ENCODE results near the gene ZNF217. TPM values are rescaled to one million over a fixed set of nuclear protein-coding genes. Genes with fewer than 3 reads are reported as not detected.
"Not testable (repeated sequence)": the region's sequence is repeated elsewhere in the genome, so short reads cannot be mapped to it uniquely, and the experiment has no call there.

The ZNF217 gene
- total RNA-seq, 1 experiment from 2014 or later: 42.9 TPM

- intact Hi-C loops (cut with micrococcal nuclease): loop anchor here (5.0 kb wide), 3 partner anchors 51 to 276 kb away; no protein-coding TSS in a partner anchor
- ChIA-PET CTCF (interaction anchor here (0.6 to 1.8 kb wide), 4 partner anchors 8 to 665 kb away, joined by 3 to 7 read pairs (median 5); no protein-coding TSS in a partner anchor), POLR2A (interaction anchor here (0.6 to 13.8 kb wide), 15 partner anchors 8 to 421 kb away, joined by 3 to 350 read pairs (median 8); no protein-coding TSS in a partner anchor)
- H3K27me3 Mint-ChIP-seq (ENCODE audit: insufficient read depth, unreplicated experiment); H3K9me3 Mint-ChIP-seq (ENCODE audit: unreplicated experiment); BruUV-seq (replicated peaks); DNase-seq (ENCODE audit: unreplicated experiment); H3K36me3 Mint-ChIP-seq (ENCODE audit: insufficient read depth, unreplicated experiment): not testable (repeated sequence)
- Mint-ChIP-seq H3K4me1 (ENCODE audit: insufficient read depth, unreplicated experiment) (peaks cover 11% of the 10 kb centered on the region), H3K4me3 (ENCODE audit: unreplicated experiment) (peak overlapping the region; percentile 82), H3K27ac (ENCODE audit: low read depth, unreplicated experiment) (peak overlapping the region; percentile 93)
Observed at GRCh38 chr20:53591206-53591741, 2.4 kb downstream of the ZNF217 start.

- H3K27me3 Mint-ChIP-seq (ENCODE audit: insufficient read depth, unreplicated experiment); DNase-seq (ENCODE audit: unreplicated experiment); H3K9me3 Mint-ChIP-seq (ENCODE audit: unreplicated experiment); BruUV-seq (replicated peaks): not testable (repeated sequence)
- Mint-ChIP-seq H3K4me3 (ENCODE audit: unreplicated experiment) (peak overlapping the region; percentile 82), H3K4me1 (ENCODE audit: insufficient read depth, unreplicated experiment) (peaks cover 17% of the 10 kb centered on the region), H3K27ac (ENCODE audit: low read depth, unreplicated experiment) (peak overlapping the region; percentile 93), H3K36me3 (ENCODE audit: insufficient read depth, unreplicated experiment) (peaks cover 12% of the 10 kb centered on the region)
- intact Hi-C loops (cut with micrococcal nuclease): loop anchor here (5.0 kb wide), 3 partner anchors 52 to 277 kb away; no protein-coding TSS in a partner anchor
- POLR2A ChIA-PET: interaction anchor here (0.6 to 13.8 kb wide), 15 partner anchors 8 to 422 kb away, joined by 3 to 350 read pairs (median 6); no protein-coding TSS in a partner anchor
- CTCF ChIA-PET: interaction anchor here (0.6 to 1.3 kb wide), 3 partner anchors 32 to 665 kb away, joined by 3 to 4 read pairs (median 3); no protein-coding TSS in a partner anchor
Observed at GRCh38 chr20:53590608-53591007, 3.0 kb downstream of the ZNF217 start.

GRCh38 chr20:53590122-53590521, 3.5 kb downstream of the ZNF217 start:
- DNase-seq (ENCODE audit: unreplicated experiment); H3K27me3 Mint-ChIP-seq (ENCODE audit: insufficient read depth, unreplicated experiment); BruUV-seq (replicated peaks); H3K9me3 Mint-ChIP-seq (ENCODE audit: unreplicated experiment): not testable (repeated sequence)
- Mint-ChIP-seq H3K4me1 (ENCODE audit: insufficient read depth, unreplicated experiment) (peaks cover 18% of the 10 kb centered on the region), H3K27ac (ENCODE audit: low read depth, unreplicated experiment) (peak overlapping the region; percentile 93), H3K4me3 (ENCODE audit: unreplicated experiment) (peak overlapping the region; percentile 82), H3K36me3 (ENCODE audit: insufficient read depth, unreplicated experiment) (peaks cover 17% of the 10 kb centered on the region)
- intact Hi-C loops (cut with micrococcal nuclease): loop anchor here (5.0 kb wide), 3 partner anchors 52 to 277 kb away; no protein-coding TSS in a partner anchor
- CTCF ChIA-PET: interaction anchor here (0.6 to 1.3 kb wide), 3 partner anchors 32 to 1250 kb away, joined by 3 read pairs; no protein-coding TSS in a partner anchor
- POLR2A ChIA-PET: interaction anchor here (0.6 to 13.8 kb wide), 10 partner anchors 9 to 355 kb away, joined by 3 to 350 read pairs (median 4); no protein-coding TSS in a partner anchor

GRCh38 chr20:53589321-53590065, 4.1 kb downstream of the ZNF217 start:
- H3K27me3 Mint-ChIP-seq (ENCODE audit: insufficient read depth, unreplicated experiment); H3K9me3 Mint-ChIP-seq (ENCODE audit: unreplicated experiment); DNase-seq (ENCODE audit: unreplicated experiment); BruUV-seq (replicated peaks): not testable (repeated sequence)
- POLR2A ChIA-PET: interaction anchor here (0.6 to 13.8 kb wide), 16 partner anchors 8 to 355 kb away, joined by 3 to 350 read pairs (median 4); no protein-coding TSS in a partner anchor
- H3K4me1 Mint-ChIP-seq (ENCODE audit: insufficient read depth, unreplicated experiment): peaks cover 18% of the 10 kb centered on the region
- CTCF ChIA-PET: interaction anchor here (0.6 to 0.9 kb wide), 2 partner anchors 33 to 1250 kb away, joined by 3 read pairs; no protein-coding TSS in a partner anchor
- H3K36me3 Mint-ChIP-seq (ENCODE audit: insufficient read depth, unreplicated experiment): peaks cover 18% of the 10 kb centered on the region
- H3K27ac Mint-ChIP-seq (ENCODE audit: low read depth, unreplicated experiment): peak overlapping the region; percentile 93
- peak overlapping the region; percentile 82 for H3K4me3 Mint-ChIP-seq (ENCODE audit: unreplicated experiment)
- intact Hi-C loops (cut with micrococcal nuclease): loop anchor here (5.0 kb wide), 3 partner anchors 53 to 278 kb away; no protein-coding TSS in a partner anchor

GRCh38 chr20:53587157-53587703, 6.4 kb downstream of the ZNF217 start:
- POLR2A ChIA-PET: interaction anchor here (0.6 to 13.8 kb wide), 9 partner anchors 9 to 339 kb away, joined by 3 to 350 read pairs (median 3); no protein-coding TSS in a partner anchor
- intact Hi-C loops (cut with micrococcal nuclease); H3K9me3 Mint-ChIP-seq (ENCODE audit: unreplicated experiment); DNase-seq (ENCODE audit: unreplicated experiment); H3K4me3 Mint-ChIP-seq (ENCODE audit: unreplicated experiment); BruUV-seq (replicated peaks); H3K27me3 Mint-ChIP-seq (ENCODE audit: insufficient read depth, unreplicated experiment): not testable (repeated sequence)
- CTCF ChIA-PET: interaction anchor here (0.6 to 0.7 kb wide), 2 partner anchors 25 to 474 kb away, joined by 3 to 6 read pairs; no protein-coding TSS in a partner anchor
- Mint-ChIP-seq H3K27ac (ENCODE audit: low read depth, unreplicated experiment) (peak overlapping the region; percentile 35), H3K4me1 (ENCODE audit: insufficient read depth, unreplicated experiment) (peaks cover 26% of the 10 kb centered on the region), H3K36me3 (ENCODE audit: insufficient read depth, unreplicated experiment) (peaks cover 27% of the 10 kb centered on the region)

- Mint-ChIP-seq H3K27me3 (ENCODE audit: insufficient read depth, unreplicated experiment) (no peaks in the 10 kb centered on the region), H3K9me3 (ENCODE audit: unreplicated experiment) (no peaks in the 10 kb centered on the region), H3K4me1 (ENCODE audit: insufficient read depth, unreplicated experiment) (peaks cover 28% of the 10 kb centered on the region), H3K4me3 (ENCODE audit: unreplicated experiment) (no peak overlapping the region), H3K27ac (ENCODE audit: low read depth, unreplicated experiment) (peak overlapping the region; percentile 35), H3K36me3 (ENCODE audit: insufficient read depth, unreplicated experiment) (peaks cover 33% of the 10 kb centered on the region)
- no TSS peak for BruUV-seq (replicated peaks)
- ChIA-PET POLR2A (interaction anchor here (0.7 to 13.8 kb wide), 7 partner anchors 9 to 626 kb away, joined by 3 to 350 read pairs (median 3); no protein-coding TSS in a partner anchor), CTCF (interaction anchor here (0.6 to 0.8 kb wide), 3 partner anchors 26 to 329 kb away, joined by 4 to 7 read pairs (median 6); no protein-coding TSS in a partner anchor)
- intact Hi-C loops (cut with micrococcal nuclease): no loop called here
- no peak for DNase-seq (ENCODE audit: unreplicated experiment)
- TF ChIP-seq CTCF (IDR thresholded peaks at IDR 0.05; ENCODE audit: unreplicated experiment): no peak
Observed at GRCh38 chr20:53586640-53587039, 7.0 kb downstream of the ZNF217 start.

GRCh38 chr20:53585910-53586309, 7.7 kb downstream of the ZNF217 start:
- BruUV-seq (replicated peaks); DNase-seq (ENCODE audit: unreplicated experiment); H3K27me3 Mint-ChIP-seq (ENCODE audit: insufficient read depth, unreplicated experiment); H3K9me3 Mint-ChIP-seq (ENCODE audit: unreplicated experiment); intact Hi-C loops (cut with micrococcal nuclease); H3K4me3 Mint-ChIP-seq (ENCODE audit: unreplicated experiment): not testable (repeated sequence)
- CTCF ChIA-PET: interaction anchor here (0.6 to 0.8 kb wide), 2 partner anchors 330 to 1045 kb away, joined by 3 to 7 read pairs; no protein-coding TSS in a partner anchor
- Mint-ChIP-seq H3K4me1 (ENCODE audit: insufficient read depth, unreplicated experiment) (peaks cover 28% of the 10 kb centered on the region), H3K27ac (ENCODE audit: low read depth, unreplicated experiment) (peak overlapping the region; percentile 35), H3K36me3 (ENCODE audit: insufficient read depth, unreplicated experiment) (peaks cover 41% of the 10 kb centered on the region)
- POLR2A ChIA-PET: interaction anchor here (0.7 to 13.8 kb wide), 5 partner anchors 8 to 627 kb away, joined by 3 to 350 read pairs (median 7); partner anchors contain the start of gene ZNF217
